KMS-11 (cell line): ENCODE measurements around the gene STOML3.

ENCODE experiments used
- H2AFZ ChIP-seq: fragments of 200-600 bp; sonication (generic); 2 replicates; pipeline ENCODE4 v1.6.1; 2016; ENCODE audit warnings: antibody characterized with exemption, mixed run types, low read depth
- H3K27ac ChIP-seq: fragments of 200-600 bp; sonication (generic); 2 replicates; pipeline ENCODE4 v1.6.1; 2016; ENCODE audit warnings: mild to moderate bottlenecking, mixed run types
- H3K27me3 ChIP-seq: fragments of 200-600 bp; sonication (generic); 2 replicates; pipeline ENCODE4 v1.6.1; 2017; ENCODE audit warnings: mild to moderate bottlenecking, low read depth, mixed run types, moderate library complexity; ENCODE audit not compliant: insufficient read depth
- H3K36me3 ChIP-seq: fragments of 200-600 bp; sonication (generic); 2 replicates; pipeline ENCODE4 v1.6.1; 2017; ENCODE audit warnings: mild to moderate bottlenecking, mixed run types; ENCODE audit not compliant: insufficient read depth
- H3K4me1 ChIP-seq: fragments of 200-600 bp; sonication (generic); 2 replicates; pipeline ENCODE4 v1.6.1; 2016; ENCODE audit warnings: mild to moderate bottlenecking, low read depth, mixed run types; ENCODE audit not compliant: poor library complexity, severe bottlenecking
- H3K4me2 ChIP-seq: fragments of 200-600 bp; sonication (generic); 2 replicates; pipeline ENCODE4 v1.7.0; 2016; ENCODE audit warnings: mild to moderate bottlenecking, mixed run types
- H3K4me3 ChIP-seq: fragments of 200-600 bp; sonication (generic); IDR thresholded peaks from 2 replicates; pipeline ENCODE4 v1.6.1; 2017; ENCODE audit warnings: low read depth, low read length, mixed read lengths; ENCODE audit not compliant: insufficient read depth
- H3K79me2 ChIP-seq: fragments of 200-600 bp; sonication (generic); 2 replicates; pipeline ENCODE4 v1.6.1; 2016; ENCODE audit warnings: low read depth, mixed run types; ENCODE audit not compliant: insufficient read depth
- H3K9ac ChIP-seq: fragments of 200-600 bp; sonication (generic); 2 replicates; pipeline ENCODE4 v1.6.1; 2016; ENCODE audit warnings: mild to moderate bottlenecking, mixed run types
- H4K20me1 ChIP-seq: fragments of 200-600 bp; sonication (generic); 2 replicates; pipeline ENCODE4 v1.6.1; 2016; ENCODE audit warnings: mild to moderate bottlenecking, mixed run types; ENCODE audit not compliant: insufficient read depth
- CTCF ChIP-seq: fragments of 200-600 bp; sonication (generic); conservative IDR thresholded peaks from 2 replicates; pipeline ENCODE4 v1.6.1; 2017; ENCODE audit warnings: low read depth, mild to moderate bottlenecking, antibody characterized with exemption, low read length, moderate library complexity, mixed read lengths

The STOML3 gene

GRCh38 chr13:38951525-38952313 is 38.9 kb downstream of the STOML3 start:
- TF ChIP-seq CTCF = no peak
- Histone ChIP-seq H3K79me2 (no peaks in the 10 kb centered on the region), H4K20me1 (no peaks in the 10 kb centered on the region), H3K27ac (no peak overlapping the region), H3K36me3 (no peaks in the 10 kb centered on the region), H3K4me3 (no peak overlapping the region), H2AFZ (no peak overlapping the region), H3K4me2 (no peak overlapping the region), H3K9ac (no peak overlapping the region), H3K27me3 (no peaks in the 10 kb centered on the region), H3K4me1 (no peaks in the 10 kb centered on the region)

- H2AFZ ChIP-seq = no peak overlapping the region
- no peaks in the 10 kb centered on the region for H3K79me2 ChIP-seq
- no peak overlapping the region for H3K4me3 ChIP-seq
- no peak for TF ChIP-seq CTCF
- H3K9ac ChIP-seq = no peak overlapping the region
- no peak overlapping the region for H3K4me2 ChIP-seq
- H3K27ac ChIP-seq = no peak overlapping the region
- H3K4me1 ChIP-seq = no peaks in the 10 kb centered on the region
- no peaks in the 10 kb centered on the region for H3K27me3 ChIP-seq
- H4K20me1 ChIP-seq = no peaks in the 10 kb centered on the region
- no peaks in the 10 kb centered on the region for H3K36me3 ChIP-seq
Measured at GRCh38 chr13:38950987-38951386, 39.6 kb downstream of the STOML3 start.

- Histone ChIP-seq H3K9ac (no peak overlapping the region), H2AFZ (no peak overlapping the region)
- no peak for TF ChIP-seq CTCF
Measured at GRCh38 chr13:38947054-38947453, 43.6 kb downstream of the STOML3 start.

GRCh38 chr13:38944219-38944618 is 46.4 kb downstream of the STOML3 start:
- H3K4me3 ChIP-seq = no peak overlapping the region
- H3K9ac ChIP-seq = no peak overlapping the region
- H3K4me1 ChIP-seq = peaks cover 10% of the 10 kb centered on the region
- H3K27me3 ChIP-seq = no peaks in the 10 kb centered on the region
- TF ChIP-seq CTCF = no peak
- H3K4me2 ChIP-seq = no peak overlapping the region
- no peak overlapping the region for H3K27ac ChIP-seq
- no peak overlapping the region for H2AFZ ChIP-seq
- H3K79me2 ChIP-seq = no peaks in the 10 kb centered on the region
- H4K20me1 ChIP-seq = no peaks in the 10 kb centered on the region
- no peaks in the 10 kb centered on the region for H3K36me3 ChIP-seq

More at GRCh38 chr13:38947054-38947453, 43.6 kb downstream of the STOML3 start:
- Histone ChIP-seq H3K36me3 (no peaks in the 10 kb centered on the region), H3K79me2 (no peaks in the 10 kb centered on the region), H3K4me1 (no peaks in the 10 kb centered on the region), H3K4me3 (no peak overlapping the region), H3K4me2 (no peak overlapping the region), H3K27ac (no peak overlapping the region), H4K20me1 (no peaks in the 10 kb centered on the region), H3K27me3 (no peaks in the 10 kb centered on the region)
